Measurements from ENCODE around the gene VPS4B.

GRCh38 chr18:63446266-63446665 lies 24.0 kb upstream of the VPS4B start:
- no peak for TF ChIP-seq CTCF (IDR thresholded peaks at IDR 0.05)
- no peak for TF ChIP-seq ZFX (IDR thresholded peaks at IDR 0.05; ENCODE audit: borderline replicate concordance)
